Endometrial microvascular endothelial cells (primary cell): ENCODE results near the gene ATP8A2. TPM values are rescaled to one million over a fixed set of nuclear protein-coding genes. Genes with fewer than 3 reads are reported as not detected.

Source experiments
- in situ Hi-C: cut with HindIII; loops from 2 replicates; pipeline ENCODE4 v1.10.0; 2017; ENCODE audit warnings: low sequenced_read_pairs, low pct_unique_long_range_greater_than_20kb; ENCODE audit errors: inconsistent ontology term
- total RNA-seq: library from RNA; depleted of rRNA; stranded (reverse); fragments of >200 nt; gene quantifications from one replicate; pipeline ENCODE4 v1.2.3, GENCODE V29; 2015; ENCODE audit errors: inconsistent ontology term

The ATP8A2 gene
- total RNA-seq, 1 donor from 2014 or later, result not detected

GRCh38 chr13:25660996-25661395 lies 289.2 kb downstream of the ATP8A2 start:
- in situ Hi-C loops, result no loop called here

GRCh38 chr13:25662516-25662915 lies 290.7 kb downstream of the ATP8A2 start:
- in situ Hi-C loops, result no loop called here

GRCh38 chr13:25668345-25668744 lies 296.6 kb downstream of the ATP8A2 start:
- in situ Hi-C loops, result no loop called here

- in situ Hi-C loops, result no loop called here
Observed at GRCh38 chr13:25673711-25674110, 301.9 kb downstream of the ATP8A2 start.

- in situ Hi-C loops, result no loop called here
Observed at GRCh38 chr13:25674371-25674770, 302.6 kb downstream of the ATP8A2 start.

- in situ Hi-C loops, result no loop called here
Observed at GRCh38 chr13:25675060-25675459, 303.3 kb downstream of the ATP8A2 start.

- in situ Hi-C loops, result no loop called here
Observed at GRCh38 chr13:25677956-25678355, 306.2 kb downstream of the ATP8A2 start.

GRCh38 chr13:25678398-25678797 lies 306.6 kb downstream of the ATP8A2 start:
- in situ Hi-C loops, result no loop called here

GRCh38 chr13:25679159-25679558 lies 307.4 kb downstream of the ATP8A2 start:
- in situ Hi-C loops, result no loop called here

GRCh38 chr13:25679936-25680335 lies 308.2 kb downstream of the ATP8A2 start:
- in situ Hi-C loops, result no loop called here

- in situ Hi-C loops, result no loop called here
Observed at GRCh38 chr13:25682276-25682675, 310.5 kb downstream of the ATP8A2 start.

- in situ Hi-C loops, result no loop called here
Observed at GRCh38 chr13:25683056-25683455, 311.3 kb downstream of the ATP8A2 start.

GRCh38 chr13:25683662-25684370 lies 312.0 kb downstream of the ATP8A2 start:
- in situ Hi-C loops, result no loop called here

GRCh38 chr13:25684491-25684890 lies 312.7 kb downstream of the ATP8A2 start:
- in situ Hi-C loops, result no loop called here

- in situ Hi-C loops, result no loop called here
Observed at GRCh38 chr13:25686831-25687470, 315.2 kb downstream of the ATP8A2 start.

- in situ Hi-C loops, result no loop called here
Observed at GRCh38 chr13:25687471-25688225, 315.9 kb downstream of the ATP8A2 start.

GRCh38 chr13:25688536-25688935 lies 316.8 kb downstream of the ATP8A2 start:
- in situ Hi-C loops, result no loop called here

- in situ Hi-C loops, result no loop called here
Observed at GRCh38 chr13:25689539-25689938, 317.8 kb downstream of the ATP8A2 start.

- in situ Hi-C loops, result no loop called here
Observed at GRCh38 chr13:25690582-25690981, 318.8 kb downstream of the ATP8A2 start.

GRCh38 chr13:25691654-25692053 lies 319.9 kb downstream of the ATP8A2 start:
- in situ Hi-C loops, result no loop called here
